HepG2 (cell line): Measurements from ENCODE around the gene MZF1. TPM values are rescaled to one million over a fixed set of nuclear protein-coding genes. Genes with fewer than 3 reads are reported as not detected.

Experiments
- ATAC-seq: fragments of 200-7000 bp; cut with Tn5 transposase; 3 replicates; pipeline ENCODE4 v1.9.1; 2020; ENCODE audit warnings: mild to moderate bottlenecking, moderate library complexity
- BruUV-seq: library from RNA; stranded (reverse); fragments of 400-500 nt; replicated peaks from 2 replicates; lab custom pipeline; 2021; lab: Mats Ljungman, UMichigan
- CTCF ChIA-PET: fragments of 300-600 bp; formaldehyde crosslinking; extraction: SDS; loops from one replicate; lab custom pipeline; 2021; ENCODE audit warnings: low total read pairs, inconsistent platforms, low intra/inter-chr PET ratio; lab: Yijun Ruan, JAX
- POLR2A ChIA-PET: fragments of 350-600 bp; sonication (Branson Sonifier 250); formaldehyde crosslinking; loops from one replicate; lab custom pipeline; 2020; ENCODE audit warnings: antibody characterized with exemption, inconsistent platforms; lab: Yijun Ruan, JAX
- DNase-seq: peaks from one replicate; pipeline ENCODE4 v3.0.0-alpha.2; 2015; ENCODE audit warnings: low spot score
- FAIRE-seq: peaks from 3 replicates; lab custom pipeline; 2011; peaks lifted over from hg19 to GRCh38; lab: Jason Lieb, UNC
- H2AFZ ChIP-seq: one replicate; pipeline ENCODE4 v1.6.1; 2011; ENCODE audit warnings: low read length, inconsistent platforms
- H3K27ac ChIP-seq: fragments of 300-600 bp; 3 replicates; pipeline ENCODE4 v1.8.0; 2011; ENCODE audit warnings: mixed run types, mild to moderate bottlenecking, mixed read lengths, low read length, inconsistent platforms; ENCODE audit not compliant: insufficient read depth; ENCODE audit errors: extremely low read length
- H3K27me3 ChIP-seq, 2 experiments: fragments of 200-600 bp in 1 of 2; 2 replicates in 1 of 2; 3 replicates in 1 of 2; pipeline versions ENCODE4 v1.6.0 to v1.8.0; 2011; ENCODE audit warnings: low read length in 2 of 2, mild to moderate bottlenecking in 2 of 2, moderate library complexity in 2 of 2, inconsistent platforms in 1 of 2; ENCODE audit not compliant: insufficient read depth in 2 of 2, control insufficient read depth in 1 of 2
- H3K36me3 ChIP-seq, 2 experiments: fragments of 200-600 bp in 1 of 2; replicated peaks in 1 of 2; 2 replicates in 1 of 2; 3 replicates in 1 of 2; pipeline versions ENCODE4 v1.5.1 to v1.8.0; 2011; ENCODE audit warnings: low read length in 2 of 2, inconsistent platforms in 1 of 2; ENCODE audit not compliant: insufficient read depth in 2 of 2, control insufficient read depth in 1 of 2
- H3K4me1 ChIP-seq: 2 replicates; pipeline ENCODE4 v1.5.1; 2012; ENCODE audit warnings: low read length, inconsistent platforms; ENCODE audit not compliant: insufficient read depth
- H3K4me2 ChIP-seq: 2 replicates; pipeline ENCODE4 v1.6.0; 2011; ENCODE audit warnings: low read depth, low read length, inconsistent platforms
- H3K4me3 ChIP-seq, 3 experiments: fragments of 200-600 bp in 1 of 3; sonication (generic), shearing (Covaris generic) in 1 of 3; replicated peaks in 1 of 3; 2 replicates each; pipeline ENCODE4 v1.5.1; 2011 to 2016; ENCODE audit warnings: low read length in 3 of 3, inconsistent platforms in 2 of 3, low read depth in 2 of 3, mild to moderate bottlenecking in 2 of 3, control low read depth in 1 of 3, mixed read lengths in 1 of 3; ENCODE audit not compliant: insufficient read depth in 1 of 3
- H3K79me2 ChIP-seq: one replicate; pipeline ENCODE4 v1.6.1; 2011; ENCODE audit warnings: low read length, inconsistent platforms; ENCODE audit not compliant: insufficient read depth
- H3K9ac ChIP-seq: 2 replicates; pipeline ENCODE4 v1.6.0; 2011; ENCODE audit warnings: mild to moderate bottlenecking, low read depth, low read length, inconsistent platforms; ENCODE audit not compliant: insufficient read depth
- H3K9me3 ChIP-seq: 2 replicates; pipeline ENCODE4 v1.5.1; 2012; ENCODE audit warnings: mild to moderate bottlenecking, low read length
- H4K20me1 ChIP-seq: 2 replicates; pipeline ENCODE4 v1.6.0; 2011; ENCODE audit warnings: inconsistent platforms, mild to moderate bottlenecking, low read length, moderate library complexity; ENCODE audit not compliant: insufficient read depth
- AGO2 ChIP-seq: fragments of 200-400 bp; formaldehyde crosslinking; optimal IDR thresholded peaks from 2 replicates; pipeline ENCODE3; 2017; ENCODE audit warnings: mild to moderate bottlenecking, low read depth, low read length, moderate library complexity
- CTCF ChIP-seq: sonication (generic); formaldehyde crosslinking; IDR thresholded peaks from 2 replicates; pipeline ENCODE4 v1.5.0; 2020; ENCODE audit warnings: mild to moderate bottlenecking, missing genetic modification reagents, moderate library complexity
- HNRNPUL1 ChIP-seq: fragments of 200-400 bp; formaldehyde crosslinking; IDR thresholded peaks from 2 replicates; pipeline ENCODE4 v1.6.1; 2017; ENCODE audit warnings: low read depth, mild to moderate bottlenecking, low read length, moderate library complexity
- POLR2A ChIP-seq, 2 experiments: IDR thresholded peaks; 2 replicates each; pipeline ENCODE4 v1.6.1; 2011; ENCODE audit warnings: low read depth in 2 of 2, low read length in 2 of 2, mild to moderate bottlenecking in 1 of 2, moderate library complexity in 1 of 2; ENCODE audit not compliant: insufficient read depth in 1 of 2
- POLR2G ChIP-seq: fragments of 200-400 bp; formaldehyde crosslinking; IDR thresholded peaks from 2 replicates; pipeline ENCODE4 v1.6.1; 2018; ENCODE audit warnings: mild to moderate bottlenecking, low read depth, low read length, moderate library complexity
- RBM22 ChIP-seq: fragments of 200-400 bp; formaldehyde crosslinking; optimal IDR thresholded peaks from 2 replicates; pipeline ENCODE3; 2017; ENCODE audit warnings: mild to moderate bottlenecking, low read length, moderate library complexity
- RORA ChIP-seq: sonication (generic); formaldehyde crosslinking; IDR thresholded peaks from 2 replicates; pipeline ENCODE4 v1.5.0; 2020; ENCODE audit warnings: mild to moderate bottlenecking, missing genetic modification reagents, moderate library complexity
- WGBS: methylation state at CpG from one replicate; pipeline ENCODE4 v1.1.6; 2017; ENCODE audit warnings: low lambda C conversion rate; 5-methylcytosine and 5-hydroxymethylcytosine counted together
- in situ Hi-C: cut with HindIII; loops from 2 replicates; pipeline ENCODE4 v1.10.0; 2017; ENCODE audit warnings: low pct_unique_long_range_greater_than_20kb; ENCODE audit not compliant: extremely low pct_ligation_motif_present
- intact Hi-C: fragments of 100-400 bp; cut with micrococcal nuclease; formaldehyde crosslinking; loops from one replicate; pipeline ENCODE4 v1.10.0; 2022; ENCODE audit not compliant: unreplicated experiment
- polyA plus RNA-seq, 8 experiments: library from polyadenylated mRNA; depleted of rRNA in 3 of 8; stranded (reverse) in 7 of 8; unstranded in 1 of 8; fragments of >200 nt; fragmentation: Illumina TruSeq in 4 of 8; extraction: Trizol in 4 of 8; gene quantifications; 2 replicates each; pipeline versions ENCODE4 v1.2.1 to v1.2.3, GENCODE V29; 2011 to 2016; ENCODE audit warnings: low read depth in 4 of 8, missing spikeins in 1 of 8, mixed read lengths in 1 of 8; ENCODE audit not compliant: insufficient read depth in 1 of 8
- total RNA-seq, 5 experiments: library from RNA; depleted of rRNA; stranded (reverse); fragments of >200 nt; fragmentation: Illumina TruSeq; extraction: Trizol; gene quantifications; 2 replicates each; pipeline ENCODE4 v1.2.3, GENCODE V29; 2016; ENCODE audit warnings: low read depth in 1 of 5

MZF1 gene
- total and polyA plus RNA-seq, 2 of the 13 experiments (the other 11 are each of a cell fraction or from before 2014, with no cell fraction given), result 3.1 to 8.1 TPM

- no peak overlapping the region for H2AFZ ChIP-seq
- H3K9ac ChIP-seq, result no peak overlapping the region
- TF ChIP-seq POLR2G (0 out of 2 replicates have a peak, but pooled peaks have one; percentile 12), RORA (no peak), CTCF (no peak), HNRNPUL1 (no peak), AGO2 (peak; percentile 11), RBM22 (peak; percentile 84), POLR2A (IDR thresholded peaks at IDR 0.05; ENCODE audit: insufficient read depth in 1 of 2, low read depth in 2 of 2, low read length in 2 of 2) (0 out of 4 replicates have a peak, but pooled peaks have one; percentile 8 to 26)
- FAIRE-seq, result no peak
- WGBS, result 93% methylated on average over 6 of the region's 11 CpGs
- BruUV-seq, result no TSS peak
- peaks cover 35 to 70% of the 10 kb centered on the region in 2 experiments for H3K36me3 ChIP-seq
- no peaks in the 10 kb centered on the region for H3K9me3 ChIP-seq
- no peak overlapping the region for H3K4me2 ChIP-seq
- POLR2A ChIA-PET, result interaction anchor here (2.5 kb wide), 1 partner anchor 10 kb away, joined by 8 read pairs; no protein-coding TSS in a partner anchor
- ATAC-seq, result no peak
- no peak for DNase-seq
- CTCF ChIA-PET, result no interaction called here
- no peak overlapping the region for H3K27ac ChIP-seq
- peaks cover 48% of the 10 kb centered on the region for H4K20me1 ChIP-seq
- intact Hi-C loops (no loop called here), in situ Hi-C loops (no loop called here)
- no peaks in the 10 kb centered on the region; a peak in 1 of 5 replicates for H3K27me3 ChIP-seq
- H3K4me1 ChIP-seq, result peaks cover 34% of the 10 kb centered on the region
- no peak overlapping the region for H3K4me3 ChIP-seq
- peaks cover 39% of the 10 kb centered on the region for H3K79me2 ChIP-seq
Observed at GRCh38 chr19:58549664-58550361, 23.3 kb downstream of the MZF1 start.
